Measurements from ENCODE around the gene SBNO2.

The SBNO2 gene

GRCh38 chr19:1153891-1154730, 20.0 kb downstream of the SBNO2 start:
- DNase-seq: no peak

DNA sequence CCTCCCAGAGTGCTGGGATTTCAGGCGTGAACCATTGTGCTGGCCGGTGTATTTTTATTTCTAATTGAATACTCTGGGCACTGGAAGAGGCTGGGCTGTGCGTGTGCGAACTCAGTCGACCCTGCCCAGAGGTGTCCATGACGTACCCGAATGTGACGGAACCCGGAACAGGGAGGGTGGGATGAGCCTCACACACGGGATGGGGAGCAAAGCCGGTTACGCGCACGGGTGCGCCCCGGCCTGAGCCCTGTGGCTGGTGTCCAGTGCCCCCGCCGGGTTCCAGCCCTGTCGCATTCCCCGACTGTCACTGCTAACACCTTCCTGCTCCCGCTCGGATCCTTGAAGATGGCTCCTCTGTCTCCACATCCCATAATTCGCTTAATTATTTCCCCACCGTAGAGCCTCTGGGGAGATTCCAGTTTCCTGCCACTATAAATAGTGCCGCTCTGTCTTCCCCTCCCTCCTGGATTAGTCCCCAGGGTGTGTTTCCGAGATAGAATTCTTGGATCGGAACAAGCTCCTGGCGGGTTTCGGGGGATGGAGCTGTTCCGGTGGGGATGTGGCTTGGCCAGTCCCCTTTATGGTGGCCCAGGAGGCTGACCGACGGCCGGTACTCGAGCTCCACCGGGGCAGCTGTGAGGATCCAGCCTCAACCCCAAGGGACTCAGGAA, 22.0 kb downstream of the SBNO2 start:
- DNase-seq: no peak

GRCh38 chr19:1151037-1151724, 22.9 kb downstream of the SBNO2 start:
- DNase-seq: no peak

GRCh38 chr19:1150333-1151036, 23.6 kb downstream of the SBNO2 start:
- DNase-seq: no peak

DNA sequence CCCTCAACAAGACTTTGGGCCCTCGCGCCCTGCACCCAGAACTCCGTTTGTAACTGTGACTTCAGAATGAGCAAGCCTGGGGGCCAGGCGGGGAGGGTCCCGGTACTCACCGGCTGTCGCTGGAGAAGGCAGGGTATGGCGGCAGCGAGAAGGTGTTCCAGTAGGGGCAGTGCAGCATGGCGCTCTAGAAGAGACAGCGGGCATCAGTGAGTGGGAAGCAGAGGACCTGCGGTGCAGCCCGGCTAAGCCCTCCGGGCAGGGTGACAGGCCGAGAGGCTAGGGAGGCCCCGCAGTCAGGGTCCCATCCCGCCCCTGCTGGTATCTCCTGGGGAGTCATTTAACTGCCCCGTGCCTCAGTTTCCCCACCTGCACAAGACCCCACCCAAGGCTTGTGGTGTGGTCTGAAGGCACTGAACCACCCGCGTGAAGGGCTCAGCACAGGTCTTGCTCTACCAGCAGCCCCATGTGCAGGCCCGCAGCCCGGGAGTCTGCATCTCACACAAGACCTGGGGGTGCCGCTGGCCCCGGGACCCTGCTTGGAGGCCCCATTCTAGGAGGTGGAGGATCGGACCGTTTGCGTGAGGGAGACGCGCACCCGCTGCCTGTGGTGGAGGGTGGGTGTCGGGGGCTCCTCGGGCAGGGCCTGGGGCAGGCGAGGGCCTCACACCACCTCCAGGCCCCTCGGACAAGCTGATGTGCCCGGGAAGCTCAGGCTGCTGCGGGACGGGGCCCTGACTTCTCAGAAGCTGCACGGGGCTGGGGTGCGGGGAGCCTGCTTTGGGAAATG, 24.6 kb downstream of the SBNO2 start:
- DNase-seq: no peak

DNA sequence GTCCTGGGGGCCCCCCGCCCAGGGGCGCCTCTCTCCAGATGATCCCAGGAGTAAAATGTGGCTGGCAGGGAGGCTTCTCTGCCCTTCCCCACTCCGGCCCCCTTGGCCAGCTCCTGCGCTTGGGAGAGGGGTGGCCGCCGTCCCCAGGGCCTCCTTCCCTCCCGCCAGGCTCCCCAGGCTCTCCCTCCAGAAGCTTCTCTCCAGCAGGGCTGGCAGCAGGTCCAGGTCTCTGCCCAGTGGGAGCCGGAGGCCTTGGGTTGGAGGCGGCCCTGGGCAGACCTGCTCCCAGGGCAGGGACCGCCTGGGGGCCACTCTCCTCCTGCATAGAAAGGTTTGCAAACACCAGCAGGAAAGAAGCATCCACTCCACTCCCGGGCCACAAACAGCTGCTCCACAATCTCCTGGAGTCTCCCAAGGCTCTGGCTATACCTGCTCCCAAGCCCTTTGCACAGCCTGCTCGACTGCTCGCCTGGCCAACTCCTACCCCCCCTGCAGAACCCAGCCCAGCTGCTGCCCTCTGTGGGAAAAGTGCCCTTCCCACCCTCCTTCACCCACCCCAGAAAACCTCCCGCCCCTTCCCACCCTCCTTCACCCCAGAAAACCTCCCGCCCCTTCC, 26.0 kb downstream of the SBNO2 start:
- no peak for DNase-seq

DNA sequence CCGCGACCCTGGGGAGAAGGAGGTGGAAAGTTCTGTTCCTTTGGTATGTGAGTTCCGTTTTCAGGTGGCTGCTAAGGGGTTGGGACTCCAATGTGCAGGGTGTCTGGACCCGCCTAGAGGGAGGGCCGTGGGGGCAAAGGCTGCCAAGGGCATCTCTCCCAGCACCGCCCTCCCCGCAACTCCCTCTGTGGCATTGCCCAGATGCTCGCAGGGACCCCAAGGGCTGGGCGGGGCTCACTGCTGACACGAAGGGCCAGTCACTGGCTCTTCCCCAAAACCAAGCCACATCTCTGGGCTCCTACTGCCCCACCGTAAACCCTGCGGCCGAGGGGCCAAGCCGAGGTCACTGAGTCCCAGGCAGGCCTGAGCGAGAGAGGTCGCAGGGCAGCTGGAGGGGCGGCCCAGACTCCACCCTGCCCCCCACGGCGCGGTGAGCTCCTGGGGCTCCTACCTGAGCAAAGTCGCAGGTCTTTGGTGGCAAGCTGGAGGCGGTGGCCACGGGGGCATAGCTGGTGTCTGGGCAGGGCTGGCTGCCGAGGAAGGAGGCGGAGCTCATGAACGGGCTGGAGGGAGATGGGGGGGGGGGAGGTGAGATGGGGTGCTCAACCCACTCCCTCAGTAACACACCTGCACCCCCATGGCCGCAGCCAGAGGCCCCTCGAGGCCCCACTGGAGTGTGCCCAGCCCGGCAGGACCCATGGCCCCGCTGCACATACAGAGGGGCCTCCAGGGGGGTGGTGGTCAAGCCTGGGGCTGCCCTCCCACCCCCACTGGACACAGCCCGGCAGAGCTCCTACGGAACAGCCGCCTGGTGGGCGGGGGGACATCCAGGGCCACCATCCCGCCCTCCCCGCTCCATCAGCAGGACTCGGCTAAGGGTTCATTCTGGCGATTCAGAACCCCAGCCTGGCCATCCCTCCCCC, 26.9 kb downstream of the SBNO2 start:
- DNase-seq: no peak

DNA sequence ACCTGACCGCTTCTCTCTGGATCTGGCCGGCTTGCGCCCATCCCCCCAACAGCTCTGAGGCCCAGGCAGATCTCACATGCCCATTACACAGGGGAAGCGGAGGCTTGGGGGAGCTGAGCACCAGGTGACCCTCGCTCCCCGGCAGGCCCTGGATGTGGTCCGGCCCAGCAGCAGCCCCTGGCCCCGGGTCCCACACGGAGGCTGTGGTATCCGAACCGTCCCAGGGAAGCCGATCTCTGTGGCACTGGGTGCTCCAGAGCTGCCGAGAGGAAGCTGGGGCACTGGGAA, 27.7 kb downstream of the SBNO2 start:
- no peak for DNase-seq

GRCh38 chr19:1145635-1146411, 28.2 kb downstream of the SBNO2 start:
- DNase-seq: no peak

DNA sequence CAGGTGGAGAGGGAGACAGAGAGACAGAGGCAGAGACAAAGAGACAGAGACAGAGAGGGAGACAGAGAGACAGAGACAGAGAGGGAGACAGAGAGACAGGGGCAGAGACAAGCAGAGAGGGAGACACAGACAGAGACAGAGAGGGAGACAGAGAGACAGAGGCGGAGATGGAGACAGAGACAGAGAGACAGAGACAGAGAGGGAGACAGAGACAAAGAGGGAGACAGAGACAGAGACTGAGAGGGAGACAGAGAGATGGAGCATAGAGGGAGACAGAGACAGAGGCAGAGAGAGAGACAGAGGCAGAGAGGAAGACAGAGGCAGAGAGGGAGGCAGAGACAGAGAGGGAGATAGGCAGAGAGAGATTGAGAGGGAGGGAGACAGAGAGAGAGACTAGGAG, 29.3 kb downstream of the SBNO2 start:
- DNase-seq: no peak

DNA sequence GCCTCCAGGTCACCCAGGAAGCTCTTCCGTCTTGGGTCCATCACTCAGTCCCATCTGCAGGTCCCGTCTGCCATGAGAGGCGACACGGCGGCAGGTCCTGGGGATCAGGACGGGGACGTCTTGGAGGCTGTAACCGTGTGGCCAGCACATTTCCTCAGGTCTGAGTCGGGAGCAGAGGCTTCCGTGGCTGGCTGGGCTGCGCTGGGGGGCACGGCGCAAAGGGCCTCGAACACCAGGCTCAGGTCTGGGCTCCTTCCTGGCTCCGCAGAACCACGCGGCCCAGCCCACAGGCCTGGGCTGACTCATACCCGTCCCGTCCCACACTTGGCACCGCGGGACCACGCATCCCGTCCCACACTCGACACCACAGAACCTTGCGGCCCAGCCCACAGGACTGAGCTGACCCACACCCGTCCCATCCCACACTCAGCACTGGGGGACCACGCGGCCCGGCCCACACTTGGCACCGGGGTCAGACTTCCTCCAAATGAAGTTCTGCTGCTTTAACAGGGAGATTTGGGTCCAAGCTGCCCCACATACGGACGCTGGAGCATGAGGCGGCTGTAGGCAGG, 30.2 kb downstream of the SBNO2 start:
- DNase-seq: no peak

DNA sequence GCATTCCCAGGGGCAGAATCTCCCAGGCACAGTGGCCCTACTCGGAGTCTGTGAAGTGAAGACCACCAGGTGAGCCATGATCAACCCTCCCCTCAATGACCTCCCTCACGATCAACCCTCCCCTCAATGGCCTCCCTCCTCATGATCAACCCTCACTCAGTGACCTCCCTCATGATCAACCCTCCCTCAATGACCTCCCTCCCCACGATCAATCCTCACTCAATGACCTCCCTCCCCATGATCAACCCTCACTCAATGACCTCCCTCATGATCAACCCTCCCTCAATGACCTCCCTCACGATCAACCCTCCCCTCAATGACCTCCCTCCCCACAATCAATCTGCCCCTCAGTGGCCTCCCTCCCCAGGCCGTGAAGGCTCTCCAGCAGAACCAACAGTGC, 32.1 kb downstream of the SBNO2 start:
- no peak for DNase-seq

DNA sequence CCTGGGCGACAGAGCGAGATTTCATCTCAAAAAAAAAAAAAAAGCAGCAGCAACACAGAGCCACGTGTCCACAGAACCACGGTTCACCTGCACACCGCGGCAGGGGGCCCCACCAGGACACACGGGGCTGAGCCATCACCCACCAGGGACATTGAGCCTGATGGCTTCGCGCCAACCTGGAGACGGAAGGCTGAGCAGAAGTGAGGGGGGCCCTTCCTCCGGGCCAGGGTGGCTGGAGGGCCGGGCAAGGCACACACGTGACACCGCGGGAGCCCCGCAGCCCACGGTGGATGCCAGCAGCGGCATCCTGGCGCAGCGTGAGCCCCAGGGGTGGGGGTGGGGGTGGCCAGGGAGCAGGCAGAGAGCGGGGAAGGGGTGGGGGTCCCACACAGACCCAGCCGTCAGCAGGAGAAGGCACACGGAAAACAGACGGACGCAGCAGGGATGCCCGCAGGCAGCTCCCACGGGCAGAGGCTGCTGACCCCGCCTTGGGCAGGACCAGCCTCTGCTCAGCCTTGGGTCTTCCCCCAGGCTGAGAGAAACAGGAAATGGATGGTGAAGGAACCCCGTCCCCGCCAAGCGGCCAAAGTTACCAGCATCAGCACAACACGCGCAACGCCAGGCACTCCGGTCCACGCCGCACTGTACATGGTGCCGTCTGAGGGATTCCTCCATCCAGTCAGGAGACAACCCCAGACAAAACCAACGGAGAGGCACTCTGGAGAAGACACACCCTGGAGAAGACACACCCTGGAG, 33.6 kb downstream of the SBNO2 start:
- DNase-seq: no peak

GRCh38 chr19:1139126-1139525, 34.9 kb downstream of the SBNO2 start:
- no peak for DNase-seq

DNA sequence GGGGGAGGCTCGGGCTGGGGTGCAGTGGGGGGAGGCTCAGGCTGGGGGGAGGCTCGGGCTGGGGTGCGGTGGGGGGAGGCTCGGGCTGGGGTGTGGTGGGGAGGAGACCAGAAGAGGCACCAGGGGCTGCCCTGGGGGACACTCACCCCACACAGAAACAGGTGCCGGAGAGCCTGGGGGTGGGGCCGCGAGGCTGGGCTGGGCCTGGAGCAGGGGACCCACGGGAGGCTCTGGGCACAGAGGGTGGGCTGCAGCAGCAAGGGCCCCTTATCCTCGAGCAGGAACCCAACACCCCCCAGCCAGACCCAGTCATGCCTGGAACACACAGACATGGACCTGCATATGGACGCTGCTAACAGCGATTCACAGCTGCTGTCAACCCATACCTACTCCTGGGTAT, 35.9 kb downstream of the SBNO2 start:
- DNase-seq: no peak

DNA sequence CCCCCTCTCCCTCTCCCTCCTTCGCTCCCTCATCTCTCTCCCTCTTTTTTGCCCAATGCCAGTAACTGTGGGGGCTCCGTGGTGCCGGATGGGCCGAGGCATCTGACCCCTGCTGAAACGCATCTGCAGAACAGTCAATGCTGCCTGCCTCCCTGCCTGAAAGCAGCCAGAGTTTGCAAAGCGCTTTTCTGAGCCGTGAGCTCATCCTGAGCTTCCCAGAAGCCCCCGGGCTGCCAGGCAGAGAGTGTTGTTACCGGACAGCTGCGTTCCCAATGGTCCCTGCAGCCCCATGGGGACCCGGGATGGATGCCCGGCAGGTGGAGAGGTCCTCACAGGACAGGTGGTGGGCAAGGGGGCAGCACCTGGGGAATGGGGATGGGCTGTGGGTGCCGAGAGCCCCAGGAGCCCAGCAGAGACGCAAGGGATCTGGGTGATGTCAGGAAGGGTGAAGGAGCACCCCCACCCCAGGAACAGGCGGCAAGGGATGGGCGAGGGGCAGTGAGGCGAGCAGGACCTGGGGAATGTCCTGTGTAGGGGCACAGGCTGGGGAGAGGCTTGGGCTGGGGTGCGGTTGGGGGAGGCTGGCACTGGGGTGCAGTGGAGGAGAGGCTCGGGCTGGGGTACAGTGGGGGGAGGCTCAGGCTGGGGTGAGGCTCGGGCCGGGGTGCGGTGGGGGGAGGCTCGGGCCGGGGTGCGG, 37.3 kb downstream of the SBNO2 start:
- no peak for DNase-seq

- DNase-seq: no peak
Measured at GRCh38 chr19:1136201-1136600, 37.9 kb downstream of the SBNO2 start.

GRCh38 chr19:1135454-1135853, 38.6 kb downstream of the SBNO2 start:
- no peak for DNase-seq

DNA sequence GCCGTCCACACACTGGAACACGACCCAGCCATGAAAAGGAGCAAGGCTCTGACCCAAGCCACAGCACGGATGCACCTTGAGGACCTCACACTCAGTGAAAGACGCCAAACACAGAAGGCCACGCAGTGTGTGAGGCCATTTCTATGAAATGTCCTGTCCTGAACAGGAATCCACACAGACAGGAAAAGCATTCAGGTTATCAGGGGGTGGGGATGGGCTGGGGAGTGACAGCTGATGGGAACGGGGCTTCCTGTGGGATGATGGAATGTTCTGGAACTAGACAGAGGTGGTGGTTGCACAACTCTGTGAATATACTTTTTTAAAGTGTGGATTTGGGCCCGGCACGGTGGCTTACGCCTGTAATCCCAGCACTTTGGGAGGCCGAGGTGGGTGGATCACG, 39.6 kb downstream of the SBNO2 start:
- DNase-seq: no peak

Data from amniotic stem cell (primary cell).